Measurements from ENCODE around the gene GTF2H2C.
"Not testable (repeated sequence)": the region's sequence is repeated elsewhere in the genome, so short reads cannot be mapped to it uniquely, and the experiment has no call there.

The GTF2H2C gene

DNA sequence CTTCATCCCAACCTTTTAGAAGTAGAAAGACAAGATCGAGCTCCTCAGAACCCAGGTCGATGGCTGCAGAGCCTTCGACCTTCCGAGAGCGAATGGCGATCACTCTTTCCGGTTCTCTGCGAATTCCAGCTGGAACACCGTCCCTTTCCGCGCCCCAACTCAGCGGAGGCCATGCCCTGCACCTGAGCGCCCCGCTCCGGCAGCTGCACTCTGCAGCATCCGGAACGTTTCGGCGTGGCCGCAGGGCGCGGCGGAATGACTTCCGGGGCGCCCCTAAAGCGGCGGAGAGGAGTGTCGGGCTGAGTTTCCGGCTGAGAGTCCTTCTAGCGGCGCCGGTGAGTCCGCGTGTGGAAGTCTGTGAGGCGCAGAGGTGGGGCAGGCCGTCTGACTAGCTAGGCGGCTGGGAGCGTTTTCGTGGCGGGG lies at the start of gene GTF2H2C:
TSS of gene GTF2H2C (plus strand) at position 284 of the 423 bp plus-strand sequence. CDS start 4,942 bp downstream, outside the sequence.
- not testable (repeated sequence) for DNase-seq (ENCODE audit: low spot score)

DNA sequence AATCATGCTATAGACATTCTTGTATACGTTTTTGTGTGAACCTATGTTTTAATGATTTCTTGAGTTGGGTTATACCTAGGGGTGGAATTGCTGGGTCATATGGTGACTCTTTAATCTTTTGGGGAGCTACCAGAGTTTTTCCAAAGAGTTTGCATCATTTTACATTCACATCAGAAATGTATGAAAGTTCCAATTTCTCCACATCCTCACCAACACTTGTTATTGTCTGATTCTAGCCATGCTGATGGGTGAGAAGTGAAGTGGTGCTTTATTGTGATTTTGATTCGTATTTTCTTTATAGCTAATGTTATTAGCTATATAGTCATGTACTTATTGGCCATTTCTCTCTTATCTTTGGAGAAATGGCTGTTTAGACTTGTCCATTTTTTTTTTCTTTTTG lies 49.3 kb upstream of the GTF2H2C start:
- no peak for DNase-seq (ENCODE audit: low spot score)

DNA sequence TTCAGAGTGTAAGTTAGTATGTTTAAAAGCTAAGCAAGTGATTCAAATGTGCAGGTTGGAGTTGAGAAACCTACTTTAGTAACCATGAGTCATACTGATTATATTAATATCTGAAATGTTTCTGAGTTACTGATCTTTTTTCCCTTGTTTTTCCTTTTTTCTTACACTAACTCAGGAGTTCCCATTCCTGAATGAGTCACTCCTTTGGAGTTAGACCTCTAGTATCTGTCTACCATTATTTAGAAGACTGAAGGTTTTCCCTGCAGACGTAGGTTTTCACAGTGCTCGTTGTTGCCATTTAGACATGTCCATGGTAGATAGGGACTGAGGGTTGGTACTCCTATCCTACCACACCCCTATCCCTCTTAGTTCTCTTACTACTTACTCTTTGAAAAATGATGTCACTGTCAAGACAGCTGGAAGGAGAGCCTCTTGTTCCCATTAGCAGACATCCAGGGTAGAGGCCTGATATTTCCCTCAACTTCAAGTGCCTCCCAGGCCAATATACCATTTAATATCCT lies 47.2 kb upstream of the GTF2H2C start:
- DNase-seq (ENCODE audit: low spot score), result no peak

- DNase-seq (ENCODE audit: low spot score), result not testable (repeated sequence)
Measured at GRCh38 chr5:69515570-69515969, 44.4 kb upstream of the GTF2H2C start.

- no peak for DNase-seq (ENCODE audit: low spot score)
Measured at GRCh38 chr5:69516769-69517168, 43.2 kb upstream of the GTF2H2C start.

DNA sequence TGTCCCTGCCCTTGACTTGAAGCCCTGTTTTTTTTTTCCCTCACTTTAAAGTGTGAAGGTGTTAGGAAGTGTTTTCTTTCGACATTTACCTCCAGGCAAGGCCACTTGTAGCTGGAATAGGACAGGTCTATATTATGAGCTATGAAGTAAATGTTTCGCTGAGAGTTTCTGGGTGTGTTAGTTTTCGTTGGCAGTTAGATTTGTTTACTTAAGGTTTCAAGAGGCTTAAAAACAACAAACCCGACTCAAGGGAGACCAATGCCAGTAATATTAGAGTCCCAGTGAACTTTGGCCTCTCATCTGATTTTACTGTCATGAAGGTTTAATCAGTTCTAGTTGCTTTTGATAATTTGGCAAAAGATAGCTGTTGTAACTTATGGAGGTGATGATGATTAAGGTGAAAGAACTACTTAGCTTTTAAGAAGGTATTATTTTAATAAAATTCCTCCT lies 42.2 kb upstream of the GTF2H2C start:
- DNase-seq (ENCODE audit: low spot score), result no peak

DNA sequence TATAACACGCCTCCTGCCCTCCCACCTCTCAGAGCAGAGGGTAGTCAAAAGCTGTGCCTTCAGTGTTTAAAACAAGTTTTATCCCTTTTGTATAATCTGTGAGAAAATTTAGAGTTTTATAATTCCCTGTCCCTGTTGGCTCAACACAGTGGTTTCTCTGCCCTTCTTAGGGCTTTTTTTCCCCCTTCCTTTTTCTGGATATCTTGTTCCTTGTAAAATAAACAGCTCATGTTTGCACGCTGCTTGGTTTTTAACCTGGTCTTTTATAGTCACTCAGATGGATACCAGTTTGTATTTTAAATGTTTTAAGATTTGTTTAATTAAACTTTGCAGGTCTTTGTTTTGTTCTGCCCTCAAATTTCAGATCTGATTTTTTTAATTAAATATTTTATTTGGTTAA lies 40.7 kb upstream of the GTF2H2C start:
- DNase-seq (ENCODE audit: low spot score), result no peak

GRCh38 chr5:69522035-69522434 lies 38.0 kb upstream of the GTF2H2C start:
- no peak for DNase-seq (ENCODE audit: low spot score)

- DNase-seq (ENCODE audit: low spot score), result no peak
Measured at GRCh38 chr5:69525490-69525889, 34.5 kb upstream of the GTF2H2C start.

- DNase-seq (ENCODE audit: low spot score), result no peak
Measured at GRCh38 chr5:69526660-69527059, 33.3 kb upstream of the GTF2H2C start.

DNA sequence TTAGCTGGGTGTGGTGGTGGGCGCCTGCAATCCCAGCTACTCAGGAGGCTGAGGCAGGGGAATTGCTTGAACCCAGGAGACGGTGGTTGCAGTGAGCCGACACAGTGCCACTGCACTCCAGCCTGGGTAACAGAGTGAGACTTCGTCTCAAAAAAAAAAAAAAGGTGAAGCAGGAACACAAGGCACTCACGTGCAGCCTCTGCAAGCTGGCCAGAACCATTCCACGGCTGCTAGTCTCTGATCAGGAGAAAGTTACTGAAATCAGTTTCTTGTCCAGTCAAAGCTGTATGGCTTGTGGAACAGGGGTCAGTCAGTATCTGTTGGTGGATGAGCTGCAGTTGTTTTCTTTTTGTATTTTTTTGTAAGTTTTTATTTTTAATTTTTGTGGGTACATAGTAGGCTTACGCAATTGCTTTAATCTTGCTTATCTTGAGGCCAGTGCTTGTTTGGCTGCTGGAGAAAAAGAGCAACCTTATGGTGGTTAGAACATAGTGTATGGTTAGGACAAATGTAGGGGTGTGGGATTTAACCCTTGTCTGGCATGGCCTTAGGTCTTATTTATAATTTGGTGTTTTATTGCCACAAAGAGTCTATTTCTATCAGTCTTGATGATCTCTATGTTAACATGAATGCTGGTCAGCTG lies 32.7 kb upstream of the GTF2H2C start:
- no peak for DNase-seq (ENCODE audit: low spot score)

DNA sequence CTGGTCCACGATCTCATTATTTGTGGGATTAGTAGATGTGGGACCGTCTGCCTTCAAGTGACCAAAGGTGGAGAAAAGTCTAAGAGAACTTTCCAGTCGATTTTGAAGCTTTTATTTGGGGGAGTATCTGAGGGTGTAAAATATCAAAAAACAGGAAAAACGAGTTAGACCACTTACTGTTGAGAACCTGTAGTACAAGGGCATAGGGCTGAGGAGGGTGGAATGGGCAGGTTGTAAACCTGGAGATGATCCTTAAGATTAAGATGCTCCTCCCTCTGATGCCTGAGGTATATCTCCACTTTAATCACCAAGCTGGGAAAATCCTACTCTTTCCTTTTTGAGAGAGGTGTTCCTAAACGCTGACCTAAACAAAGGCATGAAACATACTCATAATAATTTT lies 32.0 kb upstream of the GTF2H2C start:
- no peak for DNase-seq (ENCODE audit: low spot score)

GRCh38 chr5:69528609-69529008 lies 31.4 kb upstream of the GTF2H2C start:
- no peak for DNase-seq (ENCODE audit: low spot score)

DNA sequence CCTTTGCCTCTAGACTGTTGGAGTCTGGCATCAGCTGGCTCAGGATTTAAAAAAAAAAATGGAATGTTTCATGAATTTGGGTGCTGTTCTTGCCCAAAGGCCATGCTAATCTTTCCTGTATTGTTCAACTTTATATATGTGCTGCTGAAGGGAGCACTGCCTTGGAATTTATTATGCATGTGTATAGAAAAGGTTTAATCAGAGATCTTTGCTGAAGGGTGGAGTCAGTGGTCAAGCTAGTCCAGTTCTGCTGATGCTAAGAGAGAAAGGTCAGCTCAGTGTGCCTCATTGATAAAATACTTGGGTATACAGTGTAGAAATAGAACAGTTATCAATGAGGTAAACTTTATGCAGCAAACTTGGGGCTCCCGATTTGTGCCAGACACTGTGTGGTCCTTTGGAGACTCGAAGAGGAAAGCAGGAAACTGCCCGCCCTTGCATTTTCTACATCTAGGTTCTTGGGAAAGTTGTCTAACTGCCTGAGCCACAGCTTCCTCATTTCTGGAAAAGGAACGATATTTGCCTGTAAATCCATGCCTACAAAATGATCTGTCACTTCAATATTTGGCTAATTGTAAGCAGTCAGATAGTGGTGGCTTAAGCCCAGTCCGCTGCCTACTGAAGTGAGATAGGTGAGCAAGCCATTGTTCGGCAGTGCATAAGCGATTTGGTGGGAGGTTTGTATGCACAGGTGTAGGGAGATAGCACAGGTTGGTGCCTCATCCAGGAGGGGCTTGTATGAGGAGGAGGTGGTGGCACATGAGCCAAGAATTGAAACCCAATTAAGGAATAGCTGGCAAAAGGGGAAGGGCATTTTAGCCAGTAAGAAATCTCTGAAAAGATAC lies 29.2 kb upstream of the GTF2H2C start:
- DNase-seq (ENCODE audit: low spot score), result no peak

DNA sequence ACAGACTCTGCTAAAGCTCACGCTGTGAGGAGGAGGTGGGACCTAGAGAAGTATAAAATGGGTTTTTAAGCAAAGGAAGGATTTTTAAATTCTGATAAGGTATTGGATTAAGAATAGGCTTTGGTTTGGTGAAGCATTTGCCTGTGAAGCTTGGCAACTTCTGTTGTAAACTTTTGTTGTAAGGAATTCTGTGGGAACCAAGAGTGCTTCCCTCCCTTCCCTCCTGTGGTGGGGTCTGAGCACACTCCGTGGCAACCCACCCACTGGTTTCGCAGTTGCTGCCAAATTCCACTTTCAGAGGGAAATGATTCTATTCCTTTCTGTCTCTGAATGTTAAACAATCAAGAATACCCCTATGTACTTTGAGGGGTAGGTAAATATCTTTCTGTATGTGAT lies 28.6 kb upstream of the GTF2H2C start:
- no peak for DNase-seq (ENCODE audit: low spot score)

GRCh38 chr5:69537911-69538310 lies 22.1 kb upstream of the GTF2H2C start:
- DNase-seq (ENCODE audit: low spot score), result not testable (repeated sequence)

DNA sequence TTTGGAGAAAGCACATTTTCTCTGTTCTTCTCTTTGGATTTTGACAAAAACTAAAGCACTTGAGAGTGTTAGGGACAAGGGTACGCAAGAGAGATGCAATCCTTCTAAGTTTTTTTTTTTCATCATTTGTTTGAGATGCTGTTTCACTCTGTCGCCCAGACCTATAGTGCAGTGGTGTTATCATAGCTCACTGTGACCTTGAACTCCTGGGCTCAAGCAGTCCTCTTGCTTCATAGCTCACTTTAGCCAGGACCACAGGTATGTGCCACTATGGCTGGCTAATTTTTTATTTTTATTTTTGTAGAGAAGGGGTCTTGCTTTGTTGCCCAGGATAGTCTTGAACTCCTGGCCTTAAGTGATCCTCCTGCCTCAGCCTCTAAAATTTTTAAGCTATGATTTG lies 21.3 kb upstream of the GTF2H2C start:
- not testable (repeated sequence) for DNase-seq (ENCODE audit: low spot score)

DNA sequence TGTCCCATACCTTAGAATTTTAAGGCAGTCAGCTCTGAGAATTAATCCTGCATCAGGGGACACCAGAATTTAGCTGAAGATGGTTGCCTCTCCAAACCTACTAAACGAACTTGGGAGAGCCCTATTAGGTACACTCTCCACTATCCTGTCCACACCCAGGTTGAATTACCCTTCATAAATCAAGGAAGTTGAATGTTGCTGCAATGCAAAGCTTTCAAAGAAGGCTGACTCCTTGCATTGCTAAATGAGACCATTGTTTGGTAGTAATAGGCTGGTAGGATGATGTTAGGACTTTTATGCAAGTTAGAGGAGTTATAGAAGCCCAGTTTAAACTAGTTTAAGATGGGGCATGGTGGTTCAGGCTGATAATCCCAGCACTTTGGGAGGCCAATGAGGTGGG lies 18.6 kb upstream of the GTF2H2C start:
- DNase-seq (ENCODE audit: low spot score), result not testable (repeated sequence)

GRCh38 chr5:69542838-69543618 lies 17.0 kb upstream of the GTF2H2C start:
- not testable (repeated sequence) for DNase-seq (ENCODE audit: low spot score)

GRCh38 chr5:69544602-69545001 lies 15.4 kb upstream of the GTF2H2C start:
- not testable (repeated sequence) for DNase-seq (ENCODE audit: low spot score)

DNA sequence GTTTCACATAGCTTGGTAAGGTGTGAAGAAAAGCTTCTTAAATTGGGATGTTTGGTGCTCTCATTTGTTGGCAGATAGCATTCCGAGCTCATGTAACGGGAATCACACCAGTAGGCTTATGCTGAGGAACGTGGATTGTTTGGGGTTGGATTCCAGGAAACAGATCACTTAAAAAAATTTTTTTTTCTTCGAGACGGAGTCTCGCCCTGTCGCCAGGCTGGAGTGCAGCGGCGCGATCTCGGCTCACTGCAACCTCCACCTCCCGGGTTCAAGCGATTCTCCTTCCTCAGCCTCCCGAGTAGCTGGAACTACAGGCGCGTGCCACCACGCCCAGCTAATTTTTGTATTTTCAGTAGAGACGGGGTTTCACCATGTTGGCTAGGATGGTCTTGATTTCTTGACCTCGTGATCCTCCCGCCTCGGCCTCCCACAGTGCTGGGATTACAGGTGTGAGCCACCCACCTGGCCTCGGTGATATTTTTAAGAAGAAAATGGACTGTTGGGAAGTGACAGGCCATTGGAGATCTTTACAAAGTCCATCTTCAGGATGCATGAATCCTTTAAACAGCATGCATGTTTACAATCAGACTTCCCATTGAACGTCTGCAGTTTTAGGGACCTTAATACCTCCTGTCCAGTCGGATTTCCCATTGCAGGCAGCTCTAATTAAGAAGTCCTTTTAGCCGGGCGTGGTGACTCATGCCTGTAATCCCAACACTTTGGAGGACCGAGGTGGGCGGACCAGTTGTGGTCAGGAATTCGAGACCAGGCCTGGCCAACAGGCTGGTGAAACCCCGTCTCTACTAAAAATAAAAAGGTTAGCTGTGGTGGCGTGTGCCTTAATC lies 818 bp downstream of the GTF2H2C start:
- not testable (repeated sequence) for DNase-seq (ENCODE audit: low spot score)

All from D341Med (cell line).